K562 (cell line): ENCODE data around the gene CCDC159. TPM values are rescaled to one million over a fixed set of nuclear protein-coding genes. Genes with fewer than 3 reads are reported as not detected.
A peak's percentile ranks its signal among the peaks of the same experiment; 100 is the strongest.

Source experiments
- BRD9 ChIP-seq: fragments of 450-650 bp; IDR thresholded peaks from 2 replicates; pipeline ENCODE4 v1.6.1; 2018; ENCODE audit warnings: low read depth; ENCODE audit not compliant: partially characterized antibody
- CC2D1A ChIP-seq: fragments of 450-650 bp; IDR thresholded peaks from 2 replicates; pipeline ENCODE4 v1.6.1; 2017; ENCODE audit warnings: mild to moderate bottlenecking
- CHAMP1 ChIP-seq: fragments of 450-650 bp; IDR thresholded peaks from 2 replicates; pipeline ENCODE4 v1.6.1; 2016; ENCODE audit warnings: mild to moderate bottlenecking
- CHCHD3 ChIP-seq: fragments of 250-450 bp; sonication (Bioruptor Pico); IDR thresholded peaks from 2 replicates; pipeline ENCODE4 v2.1.2; 2022; ENCODE audit warnings: mild to moderate bottlenecking
- FOS ChIP-seq: IDR thresholded peaks from 3 replicates; pipeline ENCODE4 v1.6.1; 2011; ENCODE audit not compliant: insufficient read length; ENCODE audit errors: extremely low read depth
- GABPB1 ChIP-seq: sonication (generic); formaldehyde crosslinking; IDR thresholded peaks from 2 replicates; pipeline ENCODE4 v1.8.0; 2022; ENCODE audit warnings: mild to moderate bottlenecking, missing genetic modification reagents
- HNRNPLL ChIP-seq: fragments of 200-400 bp; formaldehyde crosslinking; IDR thresholded peaks from 2 replicates; pipeline ENCODE4 v1.6.1; 2017; ENCODE audit warnings: low read length, low read depth, mild to moderate bottlenecking; ENCODE audit not compliant: poor library complexity, severe bottlenecking
- HOMEZ ChIP-seq: fragments of 250-450 bp; sonication (Bioruptor Pico); IDR thresholded peaks from 2 replicates; pipeline ENCODE4 v1.4.0; 2020; ENCODE audit warnings: mild to moderate bottlenecking, moderate library complexity
- KLF10 ChIP-seq: fragments of 250-450 bp; sonication (Bioruptor Pico); IDR thresholded peaks from 2 replicates; pipeline ENCODE4 v1.6.1; 2021; ENCODE audit warnings: matching md5 sums
- LCOR ChIP-seq: sonication (generic); formaldehyde crosslinking; IDR thresholded peaks from 2 replicates; pipeline ENCODE4 v1.8.0; 2022; ENCODE audit warnings: mild to moderate bottlenecking, missing genetic modification reagents
- MYBL2 ChIP-seq, 2 experiments: fragments of 450-650 bp in 1 of 2; sonication (generic) in 1 of 2; formaldehyde crosslinking in 1 of 2; IDR thresholded peaks; 2 replicates each; pipeline versions ENCODE4 v1.6.1 to v1.8.1; 2017 to 2022; ENCODE audit warnings: borderline replicate concordance in 1 of 2, inconsistent platforms in 1 of 2, low read depth in 1 of 2, mild to moderate bottlenecking in 1 of 2, missing genetic modification reagents in 1 of 2, moderate library complexity in 1 of 2
- SMC3 ChIP-seq: conservative IDR thresholded peaks from 2 replicates; pipeline ENCODE4 v1.6.1; 2011; ENCODE audit warnings: low read depth, low read length, improper control_type of control experiment; ENCODE audit not compliant: insufficient read depth
- SRSF3 ChIP-seq: fragments of 200-400 bp; formaldehyde crosslinking; IDR thresholded peaks from 2 replicates; pipeline ENCODE4 v1.6.1; 2016; ENCODE audit warnings: mild to moderate bottlenecking, low read length, moderate library complexity; ENCODE audit not compliant: insufficient read depth
- TSC22D4 ChIP-seq: fragments of 450-650 bp; IDR thresholded peaks from 2 replicates; pipeline ENCODE4 v1.6.1; 2016; ENCODE audit warnings: missing genetic modification characterization, missing biosample characterization, control low read depth
- ZBTB8A ChIP-seq: fragments of 450-650 bp; IDR thresholded peaks from 2 replicates; pipeline ENCODE4 v1.6.1; 2018; ENCODE audit warnings: mild to moderate bottlenecking, moderate library complexity; ENCODE audit not compliant: partially characterized antibody
- ZFX ChIP-seq: sonication (generic); formaldehyde crosslinking; IDR thresholded peaks from 2 replicates; pipeline ENCODE4 v1.8.0; 2022; ENCODE audit warnings: mild to moderate bottlenecking, missing genetic modification reagents, moderate library complexity
- ZNF165 ChIP-seq: fragments of 250-450 bp; sonication (Bioruptor Pico); IDR thresholded peaks from 2 replicates; pipeline ENCODE4 v1.4.0; 2020; ENCODE audit warnings: borderline replicate concordance
- ZNF282 ChIP-seq: sonication (generic); formaldehyde crosslinking; IDR thresholded peaks from 2 replicates; pipeline ENCODE4 v1.8.1; 2023; ENCODE audit warnings: missing genetic modification reagents
- ZNF395 ChIP-seq: fragments of 200-800 bp; sonication (Bioruptor generic); IDR thresholded peaks from 2 replicates; pipeline ENCODE4 v1.6.1; 2017; ENCODE audit warnings: missing genetic modification characterization, missing compliant biosample characterization
- ZNF583 ChIP-seq: fragments of 250-450 bp; sonication (Bioruptor Pico); IDR thresholded peaks from 2 replicates; pipeline ENCODE4 v1.4.0; 2020
- ZNF75A ChIP-seq: fragments of 450-650 bp; formaldehyde crosslinking; IDR thresholded peaks from 2 replicates; pipeline ENCODE4 v1.4.0; 2020; ENCODE audit warnings: mild to moderate bottlenecking
- polyA plus RNA-seq, 8 experiments: library from polyadenylated mRNA; depleted of rRNA in 4 of 8; stranded (reverse) in 5 of 8; unstranded in 3 of 8; fragments of >200 nt; fragmentation: Nextera tagmentation in 2 of 8; fragmentation: Illumina TruSeq in 1 of 8; extraction: Ambion mirVana in 2 of 8; extraction: Trizol in 1 of 8; gene quantifications; 2 replicates each; pipeline versions ENCODE4 v1.2.1 to v1.2.3, GENCODE V29; 2011 to 2014; ENCODE audit warnings: inconsistent platforms in 1 of 8, missing spikeins in 1 of 8
- total RNA-seq, 7 experiments: library from RNA; depleted of rRNA in 6 of 7; stranded (reverse); fragments of >200 nt in 6 of 7; fragmentation: Illumina TruSeq in 2 of 7; extraction: Trizol in 2 of 7; gene quantifications; 2 replicates each; pipeline versions ENCODE4 v1.2.1 to v1.2.3, GENCODE V29; 2011 to 2021; ENCODE audit warnings: low replicate concordance in 1 of 7
- TF ChIP-seq, protein P1 (sequence below): sonication (generic); formaldehyde crosslinking; IDR thresholded peaks from 2 replicates; pipeline ENCODE4 v1.8.0; 2022; ENCODE audit warnings: mild to moderate bottlenecking, missing genetic modification reagents, borderline replicate concordance

Gene CCDC159
- total and polyA plus RNA-seq, 9 of the 15 experiments (the other 6 are each of a cell fraction or from before 2014, with no cell fraction given), result 0.68 to 10.1 (median 4.7) TPM

- TF ChIP-seq MYBL2 (IDR thresholded peaks at IDR 0.05; ENCODE audit: low read depth), result no peak
- TF ChIP-seq MYBL2 (CRISPR knock-in tag; IDR thresholded peaks at IDR 0.05; ENCODE audit: borderline replicate concordance), result no peak
- TF ChIP-seq, protein P1, sequence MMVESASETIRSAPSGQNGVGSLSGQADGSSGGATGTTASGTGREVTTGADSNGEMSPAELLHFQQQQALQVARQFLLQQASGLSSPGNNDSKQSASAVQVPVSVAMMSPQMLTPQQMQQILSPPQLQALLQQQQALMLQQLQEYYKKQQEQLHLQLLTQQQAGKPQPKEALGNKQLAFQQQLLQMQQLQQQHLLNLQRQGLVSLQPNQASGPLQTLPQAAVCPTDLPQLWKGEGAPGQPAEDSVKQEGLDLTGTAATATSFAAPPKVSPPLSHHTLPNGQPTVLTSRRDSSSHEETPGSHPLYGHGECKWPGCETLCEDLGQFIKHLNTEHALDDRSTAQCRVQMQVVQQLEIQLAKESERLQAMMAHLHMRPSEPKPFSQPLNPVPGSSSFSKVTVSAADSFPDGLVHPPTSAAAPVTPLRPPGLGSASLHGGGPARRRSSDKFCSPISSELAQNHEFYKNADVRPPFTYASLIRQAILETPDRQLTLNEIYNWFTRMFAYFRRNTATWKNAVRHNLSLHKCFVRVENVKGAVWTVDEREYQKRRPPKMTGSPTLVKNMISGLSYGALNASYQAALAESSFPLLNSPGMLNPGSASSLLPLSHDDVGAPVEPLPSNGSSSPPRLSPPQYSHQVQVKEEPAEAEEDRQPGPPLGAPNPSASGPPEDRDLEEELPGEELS (CRISPR knock-in tag), result no peak
- TF ChIP-seq SMC3, result no peak
- peak; percentile 43 for TF ChIP-seq FOS
- peak; percentile 55; the same call in 1 of the 2 replicates for TF ChIP-seq ZNF395 (CRISPR knock-in tag)
- TF ChIP-seq CHAMP1, result no peak
- TF ChIP-seq CHCHD3, result no peak
- TF ChIP-seq ZNF75A (CRISPR knock-in tag), result peak; percentile 24; the same call in 1 of the 2 replicates
- no peak for TF ChIP-seq ZNF583 (CRISPR knock-in tag)
- no peak for TF ChIP-seq CC2D1A
- peak; percentile 32; the same call in 1 of the 2 replicates for TF ChIP-seq GABPB1 (CRISPR knock-in tag)
- no peak for TF ChIP-seq ZFX (CRISPR knock-in tag)
- no peak for TF ChIP-seq ZNF165 (CRISPR knock-in tag)
- TF ChIP-seq HOMEZ (CRISPR knock-in tag), result no peak
- TF ChIP-seq TSC22D4 (tag), result no peak
- no peak for TF ChIP-seq ZNF282 (CRISPR knock-in tag)
- no peak for TF ChIP-seq BRD9
- TF ChIP-seq SRSF3, result no peak
- TF ChIP-seq HNRNPLL, result no peak
- no peak for TF ChIP-seq ZBTB8A
- TF ChIP-seq LCOR (CRISPR knock-in tag), result no peak
- TF ChIP-seq KLF10 (CRISPR knock-in tag), result no peak
These were observed 30.9 kb downstream of the CCDC159 start (continued) for GRCh38 chr19:11377237-11377636.
